ENCODE results near the gene SYT17. TPM values are rescaled to one million over a fixed set of nuclear protein-coding genes. Genes with fewer than 3 reads are reported as not detected.

Gene SYT17
- total and polyA plus RNA-seq, 8 donors: 2.0 to 11.4 (median 2.7) TPM

DNA sequence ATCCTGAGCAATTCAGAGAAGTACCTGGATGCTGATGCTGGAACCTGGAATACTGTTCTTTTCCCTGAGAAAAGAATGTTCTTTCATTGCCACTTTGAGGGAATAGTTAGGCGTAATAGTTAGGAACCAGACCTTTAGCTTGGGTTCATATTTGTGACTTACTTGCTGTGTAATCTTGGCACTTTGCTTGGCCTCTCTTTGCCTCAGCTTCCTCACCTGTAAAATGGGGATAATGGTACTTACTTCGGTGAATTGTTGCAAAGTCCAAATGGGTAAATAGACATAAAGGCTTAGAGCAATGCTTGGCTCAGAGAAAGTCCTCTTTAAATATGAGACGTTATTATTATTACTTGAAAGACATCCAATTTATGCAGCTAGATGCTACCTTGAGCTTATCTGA lies 62.5 kb downstream of the SYT17 start:
- TF ChIP-seq, protein P1, sequence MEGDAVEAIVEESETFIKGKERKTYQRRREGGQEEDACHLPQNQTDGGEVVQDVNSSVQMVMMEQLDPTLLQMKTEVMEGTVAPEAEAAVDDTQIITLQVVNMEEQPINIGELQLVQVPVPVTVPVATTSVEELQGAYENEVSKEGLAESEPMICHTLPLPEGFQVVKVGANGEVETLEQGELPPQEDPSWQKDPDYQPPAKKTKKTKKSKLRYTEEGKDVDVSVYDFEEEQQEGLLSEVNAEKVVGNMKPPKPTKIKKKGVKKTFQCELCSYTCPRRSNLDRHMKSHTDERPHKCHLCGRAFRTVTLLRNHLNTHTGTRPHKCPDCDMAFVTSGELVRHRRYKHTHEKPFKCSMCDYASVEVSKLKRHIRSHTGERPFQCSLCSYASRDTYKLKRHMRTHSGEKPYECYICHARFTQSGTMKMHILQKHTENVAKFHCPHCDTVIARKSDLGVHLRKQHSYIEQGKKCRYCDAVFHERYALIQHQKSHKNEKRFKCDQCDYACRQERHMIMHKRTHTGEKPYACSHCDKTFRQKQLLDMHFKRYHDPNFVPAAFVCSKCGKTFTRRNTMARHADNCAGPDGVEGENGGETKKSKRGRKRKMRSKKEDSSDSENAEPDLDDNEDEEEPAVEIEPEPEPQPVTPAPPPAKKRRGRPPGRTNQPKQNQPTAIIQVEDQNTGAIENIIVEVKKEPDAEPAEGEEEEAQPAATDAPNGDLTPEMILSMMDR (IDR thresholded peaks at IDR 0.05): no peak
- FAIRE-seq: no peak
- intact Hi-C loops (cut with DNase I): no loop called here
- ATAC-seq: no peak
- Histone ChIP-seq H3K4me3 (no peak overlapping the region), H3K4me1 (no peaks in the 10 kb centered on the region), H3K27ac (no peak overlapping the region), H3K9me3 (no peaks in the 10 kb centered on the region), H3K27me3 (no peaks in the 10 kb centered on the region), H3K36me3 (no peaks in the 10 kb centered on the region)
- DNase-seq: no peak
- WGBS, 2 donors: 78 to 83% methylated on average over 3 of the region's 3 CpGs

DNA sequence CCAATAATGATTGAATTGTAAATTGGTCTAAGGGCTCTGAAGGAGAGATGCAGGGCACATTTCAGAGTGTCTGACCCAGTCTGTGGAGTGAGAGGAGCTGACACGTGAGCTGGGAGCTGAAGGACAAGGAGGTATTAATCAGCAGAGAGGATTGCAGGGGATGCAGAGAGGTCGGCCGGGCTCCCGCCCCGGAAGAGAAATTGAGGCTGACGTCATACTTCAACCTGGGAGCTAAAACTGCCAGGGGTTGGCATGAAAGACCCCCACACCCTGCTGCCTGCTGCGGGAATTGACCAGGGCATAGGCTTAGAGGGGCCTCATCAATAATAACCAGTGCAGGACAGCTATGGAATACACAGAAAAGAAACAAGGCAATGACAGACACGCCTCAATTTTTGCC lies 63.8 kb downstream of the SYT17 start:
- Histone ChIP-seq H3K4me3 (no peak overlapping the region), H3K27ac (no peak overlapping the region), H3K36me3 (no peaks in the 10 kb centered on the region), H3K4me1 (no peaks in the 10 kb centered on the region), H3K27me3 (no peaks in the 10 kb centered on the region), H3K9me3 (no peaks in the 10 kb centered on the region)
- FAIRE-seq (no peak), DNase-seq (no peak), ATAC-seq (no peak)
- TF ChIP-seq, protein P1 (IDR thresholded peaks at IDR 0.05): no peak
- intact Hi-C loops (cut with DNase I): no loop called here
- WGBS, 2 donors: 72 to 92% methylated on average over 8 of the region's 8 CpGs

DNA sequence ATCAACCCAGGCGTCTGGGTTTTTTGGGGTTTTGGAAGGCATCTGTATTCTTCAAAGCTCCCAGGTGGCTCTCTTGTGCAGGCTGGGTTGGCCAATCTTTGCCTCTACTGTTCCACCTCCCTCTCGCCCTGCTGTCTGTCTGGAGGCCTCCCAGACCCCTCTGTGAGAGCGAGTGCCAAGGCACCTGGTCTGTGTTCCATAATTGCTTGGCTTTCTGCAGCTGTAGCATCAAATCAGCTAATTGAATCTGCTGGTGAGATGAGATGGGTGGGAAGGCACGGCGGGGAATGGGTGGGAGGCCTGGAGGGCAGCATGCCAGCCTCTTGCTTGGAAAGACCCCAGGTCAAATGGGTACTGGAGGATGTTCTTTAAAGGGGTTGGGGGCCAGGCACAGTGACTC lies 64.9 kb downstream of the SYT17 start:
- H3K36me3 ChIP-seq: no peaks in the 10 kb centered on the region
- no peak overlapping the region for H3K4me3 ChIP-seq
- DNase-seq (no peak), FAIRE-seq (no peak), ATAC-seq (no peak)
- 74 to 85% methylated on average over 5 of the region's 5 CpGs for WGBS, 2 donors
- intact Hi-C loops (cut with DNase I): no loop called here
- H3K27me3 ChIP-seq: no peaks in the 10 kb centered on the region
- no peaks in the 10 kb centered on the region for H3K9me3 ChIP-seq
- no peak overlapping the region for H3K27ac ChIP-seq
- TF ChIP-seq, protein P1 (IDR thresholded peaks at IDR 0.05): no peak
- H3K4me1 ChIP-seq: no peaks in the 10 kb centered on the region

DNA sequence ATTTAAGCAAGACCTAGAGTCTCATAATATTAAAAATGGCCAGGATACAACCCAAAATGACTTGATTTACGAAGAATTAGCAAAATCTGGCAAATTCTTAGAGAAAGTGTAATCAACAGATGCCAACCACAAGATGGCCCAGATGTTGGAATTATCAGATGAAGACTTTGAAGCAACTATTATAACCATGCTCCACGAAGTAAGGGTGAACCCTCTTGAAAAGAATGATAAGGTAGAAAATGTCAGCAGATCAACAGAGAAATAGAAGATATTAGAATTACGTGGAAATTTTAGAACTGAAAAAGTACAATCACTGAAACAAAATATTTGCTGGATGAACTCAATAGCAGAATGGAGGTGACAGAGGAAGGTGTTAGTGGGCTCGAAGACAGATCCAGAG lies 67.4 kb downstream of the SYT17 start:
- FAIRE-seq (no peak), DNase-seq (no peak), ATAC-seq (no peak)
- WGBS, 2 donors: 75 to 85% methylated on average over 4 of the region's 4 CpGs
- Histone ChIP-seq H3K9me3 (no peaks in the 10 kb centered on the region), H3K36me3 (no peaks in the 10 kb centered on the region), H3K4me3 (no peak overlapping the region), H3K27me3 (no peaks in the 10 kb centered on the region), H3K27ac (no peak overlapping the region), H3K4me1 (no peaks in the 10 kb centered on the region)
- intact Hi-C loops (cut with DNase I): no loop called here
- TF ChIP-seq, protein P1 (IDR thresholded peaks at IDR 0.05): no peak

DNA sequence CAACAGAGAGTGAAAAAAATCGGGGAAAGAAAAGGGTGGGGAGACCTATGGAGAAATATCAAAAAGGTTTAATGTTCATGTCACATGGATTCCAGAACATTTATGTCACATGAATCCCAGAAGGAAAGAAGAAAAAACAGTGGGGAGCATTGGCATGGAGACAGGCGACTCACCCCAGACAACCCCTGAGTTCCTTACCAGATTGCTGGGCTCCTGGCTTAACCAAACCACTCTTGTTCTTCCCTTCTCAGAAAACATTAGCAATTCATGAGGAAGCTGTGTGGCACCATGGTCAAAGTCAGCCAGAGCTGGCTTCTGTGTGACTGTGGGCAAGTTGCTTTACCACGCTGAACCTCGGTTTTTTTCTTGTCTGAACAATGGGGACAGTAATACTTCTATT lies 67.8 kb downstream of the SYT17 start:
- Histone ChIP-seq H3K27me3 (no peaks in the 10 kb centered on the region), H3K36me3 (no peaks in the 10 kb centered on the region), H3K9me3 (no peaks in the 10 kb centered on the region), H3K27ac (no peak overlapping the region), H3K4me1 (no peaks in the 10 kb centered on the region), H3K4me3 (no peak overlapping the region)
- WGBS, 2 donors: 88 to 95% methylated on average over 4 of the region's 4 CpGs
- FAIRE-seq (no peak), ATAC-seq (no peak), DNase-seq (no peak)
- TF ChIP-seq, protein P1 (IDR thresholded peaks at IDR 0.05): no peak
- intact Hi-C loops (cut with DNase I): no loop called here

Measured in pancreas (tissue), 10 donors.